Mucosa of rectum (tissue), 2 donors: ENCODE data around the gene UMODL1.
A peak's percentile ranks its signal among the peaks of the same experiment; 100 is the strongest.

ENCODE experiments used
- H3K27ac ChIP-seq, 2 donors: one replicate each; pipeline ENCODE4 v1.7.0; 2013; ENCODE audit warnings: inconsistent platforms in 2 of 2, low read depth in 2 of 2, low read length in 2 of 2
- H3K27me3 ChIP-seq, 2 donors: one replicate each; pipeline ENCODE4 v1.7.0; 2013; ENCODE audit warnings: low read length in 2 of 2; ENCODE audit not compliant: control insufficient read depth in 2 of 2, insufficient read depth in 2 of 2
- H3K36me3 ChIP-seq, 2 donors: one replicate each; pipeline ENCODE4 v1.7.0; 2013; ENCODE audit warnings: low read length in 2 of 2; ENCODE audit not compliant: control insufficient read depth in 2 of 2, insufficient read depth in 2 of 2
- H3K4me1 ChIP-seq, 2 donors: one replicate each; pipeline ENCODE4 v1.7.0; 2013; ENCODE audit warnings: low read length in 2 of 2, mild to moderate bottlenecking in 1 of 2; ENCODE audit not compliant: control insufficient read depth in 2 of 2, insufficient read depth in 2 of 2
- H3K4me3 ChIP-seq, 2 donors: one replicate each; pipeline ENCODE4 v1.7.0; 2013; ENCODE audit warnings: low read length in 2 of 2
- H3K9ac ChIP-seq, 2 donors: one replicate each; pipeline ENCODE4 v1.7.0; 2013; ENCODE audit warnings: low read length in 2 of 2, low read depth in 1 of 2, mild to moderate bottlenecking in 1 of 2
- H3K9me3 ChIP-seq, 2 donors: one replicate each; pipeline ENCODE4 v1.7.0; 2013; ENCODE audit warnings: low read length in 2 of 2; ENCODE audit not compliant: control insufficient read depth in 2 of 2
- donor health status: healthy.
- donor health status: Normal muscosa, but diverticular disease.

UMODL1 gene

DNA sequence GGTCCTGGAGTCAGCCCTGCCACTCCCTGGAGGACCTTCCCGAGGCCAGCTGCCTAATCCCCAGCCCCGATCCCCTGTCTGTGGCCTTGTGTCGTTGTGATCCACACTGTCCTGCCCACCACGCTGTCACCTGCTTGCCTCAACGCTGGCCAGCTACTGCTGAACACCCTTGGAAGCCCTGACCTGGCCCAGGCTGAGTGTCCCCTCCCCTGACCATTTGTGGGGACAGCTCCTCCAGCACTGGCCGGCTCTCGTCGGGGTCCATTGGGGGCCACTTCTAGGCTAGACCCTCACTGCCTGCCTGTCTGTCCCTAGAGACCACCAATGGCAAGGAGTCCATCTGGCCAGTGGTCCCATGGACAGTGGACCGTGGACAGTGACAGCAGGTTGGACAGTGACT lies 12.0 kb upstream of the UMODL1 start:
- Histone ChIP-seq H3K4me3 (no peak overlapping the region), H3K4me1 (peaks cover 50 to 66% of the 10 kb centered on the region in 2 donors), H3K27me3 (no peaks in the 10 kb centered on the region), H3K27ac (no peak overlapping the region), H3K9me3 (no peaks in the 10 kb centered on the region), H3K36me3 (no peaks in the 10 kb centered on the region), H3K9ac (no peak overlapping the region)

DNA sequence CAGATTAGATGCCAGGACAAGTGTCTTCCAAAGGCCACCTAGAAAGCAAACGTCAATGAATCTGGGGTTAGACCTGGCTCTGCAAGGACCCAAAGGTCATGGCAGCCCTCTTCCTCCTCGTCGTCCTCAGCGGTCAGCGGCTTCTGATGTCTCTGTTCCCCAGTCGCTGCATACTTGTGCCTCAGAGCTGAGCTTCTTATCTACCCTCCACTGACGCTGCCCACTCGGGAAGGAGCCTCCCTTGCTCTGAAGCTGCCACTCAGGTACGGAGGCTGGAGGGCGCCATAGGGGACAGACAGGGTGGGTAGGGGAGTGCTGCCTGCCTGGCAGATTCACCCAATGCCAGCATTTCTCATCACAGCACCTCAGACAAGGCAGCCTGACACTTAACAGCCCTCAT lies 11.4 kb upstream of the UMODL1 start:
- H3K36me3 ChIP-seq, result no peaks in the 10 kb centered on the region
- H3K9me3 ChIP-seq, result no peaks in the 10 kb centered on the region
- no peak overlapping the region for H3K4me3 ChIP-seq
- H3K4me1 ChIP-seq, result peaks cover 51 to 68% of the 10 kb centered on the region in 2 donors
- no peak overlapping the region for H3K27ac ChIP-seq
- H3K27me3 ChIP-seq, result no peaks in the 10 kb centered on the region
- H3K9ac ChIP-seq, result no peak overlapping the region

DNA sequence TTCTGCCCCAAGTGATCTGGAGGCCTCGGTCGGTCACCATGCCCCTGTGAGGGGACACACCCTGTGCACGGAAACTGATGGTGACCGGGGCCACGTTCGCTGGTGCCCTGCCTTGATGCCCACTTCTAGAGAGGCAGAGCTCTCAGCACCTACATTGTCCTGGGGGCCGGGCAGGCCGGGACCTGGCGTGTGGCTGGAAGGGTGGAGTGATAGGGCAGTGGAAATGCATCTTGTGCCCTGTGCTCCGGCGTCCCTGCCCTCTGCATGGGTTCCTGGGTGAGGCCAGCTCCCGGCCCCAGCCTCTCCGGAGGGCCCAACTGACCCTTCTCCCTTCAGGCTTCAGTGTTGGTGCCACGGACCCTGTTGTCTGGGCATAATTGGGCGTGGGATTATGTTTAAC lies 11.0 kb upstream of the UMODL1 start:
- H3K27ac ChIP-seq, result no peak overlapping the region
- no peaks in the 10 kb centered on the region for H3K27me3 ChIP-seq
- H3K36me3 ChIP-seq, result no peaks in the 10 kb centered on the region
- H3K9ac ChIP-seq, result no peak overlapping the region
- no peaks in the 10 kb centered on the region for H3K9me3 ChIP-seq
- H3K4me3 ChIP-seq, result no peak overlapping the region
- peaks cover 51 to 68% of the 10 kb centered on the region in 2 donors for H3K4me1 ChIP-seq

DNA sequence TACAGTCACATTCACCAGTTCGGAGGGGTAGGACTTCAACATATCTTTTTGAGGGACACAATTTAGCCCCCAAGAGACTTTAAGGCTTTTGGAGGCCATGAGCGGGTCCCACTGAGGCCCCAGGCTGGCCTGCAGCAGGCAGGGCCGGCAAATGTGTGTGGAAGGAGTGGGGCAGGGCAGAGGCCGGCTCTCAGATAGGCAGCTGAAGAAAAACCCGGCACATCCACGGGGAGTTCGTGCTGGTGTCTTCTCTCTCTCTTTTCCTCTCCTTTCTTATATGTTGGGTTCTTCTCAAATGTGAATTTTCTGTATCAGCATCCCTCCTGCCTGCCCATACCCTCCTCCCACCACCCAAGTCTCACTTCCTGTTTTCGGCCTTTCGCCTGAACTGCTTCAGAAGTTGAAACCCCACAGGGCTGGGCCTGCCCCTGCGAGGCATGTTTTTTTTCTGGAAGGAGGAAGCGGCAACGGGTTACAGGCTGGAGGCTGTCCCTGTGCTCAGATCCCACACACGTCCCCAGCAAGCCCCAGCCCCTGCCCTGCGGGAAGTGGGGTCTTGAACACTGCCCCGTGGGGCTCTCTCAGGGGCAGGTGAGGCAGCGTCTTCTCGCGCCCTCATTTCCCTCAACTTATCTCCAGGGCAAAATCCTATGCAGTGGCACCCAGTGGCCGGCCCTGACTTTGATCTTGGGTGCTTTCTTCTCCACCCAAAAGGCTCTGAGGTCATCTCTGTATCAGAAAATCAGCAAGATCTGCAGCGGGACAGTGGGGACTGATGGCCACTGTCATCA lies 9.7 kb upstream of the UMODL1 start:
- Histone ChIP-seq H3K36me3 (no peaks in the 10 kb centered on the region), H3K4me3 (peak overlapping the region in 1 of 2 donors; percentile 33), H3K9ac (peak overlapping the region in 1 of 2 donors; percentile 32), H3K27ac (peak overlapping the region; percentile 53 to 84), H3K9me3 (no peaks in the 10 kb centered on the region), H3K4me1 (peaks cover 43 to 61% of the 10 kb centered on the region in 2 donors), H3K27me3 (no peaks in the 10 kb centered on the region)

DNA sequence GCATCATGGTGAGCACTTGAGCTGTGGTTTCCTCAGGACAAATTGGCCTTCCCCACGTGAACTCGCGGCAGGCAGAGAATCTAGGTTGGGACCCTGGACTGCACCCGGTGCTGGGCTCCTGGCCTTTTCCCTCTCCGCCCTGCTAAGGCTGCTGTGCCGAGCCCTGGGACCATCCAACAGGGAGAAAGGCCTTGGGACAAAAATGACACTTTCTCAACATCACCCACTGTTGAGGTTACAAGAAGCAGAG lies 9.2 kb upstream of the UMODL1 start:
- no peaks in the 10 kb centered on the region for H3K9me3 ChIP-seq
- peak overlapping the region in 1 of 2 donors; percentile 32 for H3K9ac ChIP-seq
- H3K4me3 ChIP-seq, result peak overlapping the region in 1 of 2 donors; percentile 33
- no peaks in the 10 kb centered on the region for H3K27me3 ChIP-seq
- peaks cover 38 to 56% of the 10 kb centered on the region in 2 donors for H3K4me1 ChIP-seq
- peak overlapping the region; percentile 53 to 84 for H3K27ac ChIP-seq
- no peaks in the 10 kb centered on the region for H3K36me3 ChIP-seq

DNA sequence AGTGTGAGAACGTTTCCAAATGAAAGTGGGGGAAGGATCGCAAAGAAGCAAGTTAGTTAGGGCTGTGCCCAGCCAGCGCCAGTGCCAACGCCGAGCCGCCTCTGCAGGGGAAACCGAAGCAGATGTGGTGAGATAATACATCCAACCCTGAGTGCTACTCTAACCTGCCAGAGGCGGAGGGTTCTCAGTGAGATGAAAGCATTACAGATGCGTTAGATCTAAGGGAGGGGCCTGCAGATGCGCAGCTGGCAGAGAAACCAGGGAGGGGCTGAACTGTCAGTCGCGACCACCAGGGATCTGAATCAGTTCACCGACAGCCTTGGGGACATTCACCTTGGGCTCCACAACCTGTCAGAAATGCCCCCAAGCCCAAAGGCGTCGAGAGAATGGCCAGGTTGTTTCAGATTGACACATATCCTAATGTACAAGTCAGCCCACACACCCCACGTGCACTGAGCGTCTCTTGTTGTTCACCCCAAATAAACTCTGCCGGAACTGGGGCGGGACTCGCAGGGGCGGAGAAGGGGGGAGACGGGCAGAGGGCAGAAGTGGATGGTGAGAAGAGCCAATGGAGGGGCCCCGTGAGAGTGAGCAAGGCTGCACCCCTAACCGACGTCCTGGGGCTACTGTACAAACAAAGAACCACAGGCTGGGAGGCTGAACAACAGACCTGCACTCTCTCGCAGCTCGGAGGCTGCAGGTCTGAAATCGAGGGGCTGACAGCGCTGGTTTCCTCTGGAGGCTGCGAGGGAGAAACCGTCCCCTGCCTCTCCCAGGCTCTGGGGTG lies 8.7 kb upstream of the UMODL1 start:
- H3K9me3 ChIP-seq, result no peaks in the 10 kb centered on the region
- H3K27ac ChIP-seq, result peak overlapping the region; percentile 53 to 84
- H3K36me3 ChIP-seq, result no peaks in the 10 kb centered on the region
- H3K9ac ChIP-seq, result peak overlapping the region in 1 of 2 donors; percentile 65
- H3K4me1 ChIP-seq, result peaks cover 35 to 53% of the 10 kb centered on the region in 2 donors
- H3K27me3 ChIP-seq, result no peaks in the 10 kb centered on the region
- peak overlapping the region in 1 of 2 donors; percentile 69 for H3K4me3 ChIP-seq

DNA sequence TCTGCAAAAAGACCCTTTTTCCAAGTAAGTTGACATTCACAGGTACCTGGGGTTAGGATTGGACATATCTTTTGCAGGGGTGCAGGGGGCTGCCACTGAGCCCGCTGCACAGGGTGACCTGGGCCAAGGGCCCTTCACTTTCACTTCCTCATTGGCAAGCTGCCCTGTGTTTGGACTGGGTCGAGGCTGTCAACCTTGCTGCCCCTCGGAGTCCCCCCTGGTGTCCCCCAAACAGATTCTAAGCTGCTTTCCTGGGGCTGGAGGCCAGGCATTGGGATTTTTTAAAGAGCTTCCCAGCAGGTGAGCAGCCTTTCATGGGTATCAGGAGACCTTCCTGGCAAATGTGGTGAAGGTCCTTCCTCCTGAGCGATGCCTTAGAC lies 7.9 kb upstream of the UMODL1 start:
- H3K9ac ChIP-seq, result peak overlapping the region; percentile 51 to 65
- no peaks in the 10 kb centered on the region for H3K36me3 ChIP-seq
- H3K4me3 ChIP-seq, result peak overlapping the region; percentile 21 to 69
- H3K27me3 ChIP-seq, result no peaks in the 10 kb centered on the region
- H3K27ac ChIP-seq, result peak overlapping the region; percentile 38 to 84
- H3K4me1 ChIP-seq, result peaks cover 28 to 46% of the 10 kb centered on the region in 2 donors
- no peaks in the 10 kb centered on the region for H3K9me3 ChIP-seq

DNA sequence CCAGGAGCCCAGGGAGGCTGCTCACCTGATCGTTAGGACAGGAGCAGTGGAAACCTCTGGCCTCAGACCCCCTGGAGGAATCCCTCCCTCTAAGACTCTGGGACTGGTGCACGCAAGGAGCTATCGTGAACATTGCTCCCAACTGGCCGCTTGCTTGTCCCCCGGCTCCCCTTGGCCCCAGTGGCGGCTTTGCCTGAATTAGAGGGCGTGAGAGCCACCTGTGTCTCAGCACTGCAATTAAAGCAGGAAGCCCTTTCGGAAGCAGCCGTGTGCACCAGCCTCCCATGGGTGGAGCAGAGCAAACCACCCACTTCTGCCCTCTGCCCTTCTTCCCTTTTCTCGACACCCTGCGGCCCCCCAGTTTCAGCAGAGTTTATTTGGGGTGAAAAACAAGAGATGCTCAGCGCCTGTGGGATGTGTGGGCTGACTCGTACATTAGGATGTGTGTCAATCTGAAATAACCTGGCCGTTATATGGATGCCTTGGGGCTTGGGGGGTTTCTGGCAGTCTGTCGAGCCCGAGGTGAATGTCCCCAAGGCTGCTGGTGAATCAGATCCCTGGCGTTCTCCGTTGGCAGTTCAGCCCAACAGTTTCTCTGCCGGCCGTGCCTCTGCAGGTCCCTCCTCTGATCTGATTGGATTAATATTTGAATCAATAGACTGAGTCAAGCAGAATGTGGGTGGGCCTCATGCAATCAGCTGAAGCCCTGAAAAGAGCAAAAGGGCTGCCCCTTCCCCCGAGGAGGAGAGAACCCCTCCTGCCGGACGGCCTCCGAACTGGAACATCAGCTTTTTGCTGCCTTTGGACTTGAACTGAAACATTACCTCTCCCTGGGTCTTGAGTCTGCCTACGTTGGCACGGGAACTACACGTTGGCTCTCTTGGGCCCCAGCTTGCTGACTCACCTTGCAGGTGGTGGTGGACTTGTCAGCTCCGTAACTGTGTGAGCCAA lies 7.3 kb upstream of the UMODL1 start:
- H3K4me1 ChIP-seq, result peaks cover 22 to 39% of the 10 kb centered on the region in 2 donors
- no peaks in the 10 kb centered on the region for H3K36me3 ChIP-seq
- no peaks in the 10 kb centered on the region for H3K9me3 ChIP-seq
- peak overlapping the region; percentile 21 to 69 for H3K4me3 ChIP-seq
- H3K27ac ChIP-seq, result peak overlapping the region; percentile 38 to 84
- H3K27me3 ChIP-seq, result no peaks in the 10 kb centered on the region
- H3K9ac ChIP-seq, result peak overlapping the region; percentile 51 to 65

DNA sequence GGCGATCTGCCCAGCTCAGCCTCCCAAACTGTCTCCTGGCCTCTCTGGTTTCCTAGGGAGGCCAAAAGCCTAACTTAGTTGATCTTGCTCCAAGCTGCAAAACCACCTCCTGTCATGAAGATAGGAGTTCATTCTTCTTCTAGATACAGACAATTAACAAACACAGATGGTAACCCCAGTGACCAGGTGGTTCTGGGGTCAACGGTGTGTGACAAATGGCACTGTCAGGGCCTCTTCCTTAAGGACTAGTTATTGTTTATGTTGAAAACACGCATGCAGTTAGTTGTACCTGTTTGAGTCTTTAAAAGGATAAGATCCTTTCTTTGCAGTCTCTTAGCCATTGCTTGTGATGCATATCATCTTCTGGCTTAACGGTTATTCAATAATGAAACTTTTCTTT lies 4.6 kb upstream of the UMODL1 start:
- no peaks in the 10 kb centered on the region for H3K9me3 ChIP-seq
- no peaks in the 10 kb centered on the region for H3K36me3 ChIP-seq
- no peak overlapping the region for H3K9ac ChIP-seq
- H3K27me3 ChIP-seq, result no peaks in the 10 kb centered on the region
- peaks cover 22 to 28% of the 10 kb centered on the region in 2 donors for H3K4me1 ChIP-seq
- no peak overlapping the region for H3K27ac ChIP-seq
- no peak overlapping the region for H3K4me3 ChIP-seq
